ENCODE data around the gene ZNF554. TPM values are rescaled to one million over a fixed set of nuclear protein-coding genes. Genes with fewer than 3 reads are reported as not detected.

ZNF554 gene
- total and polyA plus RNA-seq, 8 donors: 2.1 to 9.0 (median 8.3) TPM

DNA sequence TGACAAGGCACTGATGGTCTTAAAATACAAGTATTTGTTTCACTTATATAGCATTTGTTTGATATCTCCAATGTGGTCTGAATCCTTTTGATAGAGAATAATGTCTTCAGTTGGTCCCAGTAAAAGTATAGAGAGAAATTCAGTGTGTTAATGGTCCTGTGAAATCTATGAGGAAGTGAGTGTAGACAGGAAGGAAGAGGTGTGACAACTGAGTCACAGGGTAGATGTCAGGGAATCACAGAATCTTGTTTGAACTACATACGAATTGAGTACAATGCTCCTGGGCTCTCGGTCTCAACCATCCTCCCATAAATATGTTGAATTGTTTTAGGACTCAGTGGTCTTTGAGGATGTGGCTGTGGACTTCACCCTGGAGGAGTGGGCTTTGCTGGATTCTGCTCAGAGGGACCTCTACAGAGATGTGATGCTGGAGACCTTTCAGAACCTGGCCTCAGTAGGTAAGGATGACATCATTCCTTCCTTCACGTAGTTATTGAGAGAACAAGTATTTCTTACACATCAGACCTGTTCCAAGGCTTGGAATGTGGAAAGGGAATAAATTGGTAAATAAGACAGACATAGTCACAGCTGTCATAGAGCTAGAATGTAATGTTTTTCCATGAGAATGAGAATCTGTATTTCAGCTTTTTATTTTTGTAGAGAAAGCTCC is 30.7 kb downstream of the ZNF554 start:
- Histone ChIP-seq H3K4me1 (peaks cover 0 to 4% of the 10 kb centered on the region in 2 donors), H3K36me3 (peaks cover 2 to 57% of the 10 kb centered on the region in 2 donors), H3K27me3 (no peaks in the 10 kb centered on the region), H3K27ac (no peak overlapping the region), H3K4me3 (no peak overlapping the region), H3K9me3 (peaks cover 6 to 84% of the 10 kb centered on the region in 2 donors)
- TF ChIP-seq CTCF (IDR thresholded peaks at IDR 0.05): no peak
- no peak for DNase-seq
- intact Hi-C loops (cut with DNase I): no loop called here
- ATAC-seq: no peak

DNA sequence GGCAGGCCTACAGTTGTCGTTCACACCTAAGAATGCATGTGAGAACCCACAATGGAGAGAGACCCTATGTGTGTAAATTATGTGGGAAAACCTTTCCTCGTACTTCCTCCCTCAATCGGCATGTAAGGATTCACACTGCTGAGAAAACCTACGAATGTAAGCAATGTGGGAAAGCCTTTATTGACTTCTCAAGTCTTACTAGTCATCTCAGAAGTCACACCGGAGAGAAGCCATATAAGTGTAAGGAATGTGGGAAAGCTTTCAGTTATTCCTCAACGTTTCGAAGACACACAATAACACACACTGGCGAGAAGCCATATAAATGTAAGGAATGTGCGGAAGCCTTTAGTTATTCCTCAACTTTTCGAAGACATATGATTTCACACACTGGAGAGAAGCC is 32.9 kb downstream of the ZNF554 start:
- intact Hi-C loops (cut with DNase I): no loop called here
- DNase-seq (no peak), ATAC-seq (no peak)
- Histone ChIP-seq H3K27me3 (no peaks in the 10 kb centered on the region), H3K9me3 (peaks cover 6 to 93% of the 10 kb centered on the region in 2 donors), H3K4me3 (no peak overlapping the region), H3K4me1 (peaks cover 0 to 4% of the 10 kb centered on the region in 2 donors), H3K36me3 (peaks cover 2 to 59% of the 10 kb centered on the region in 2 donors), H3K27ac (no peak overlapping the region)
- no peak for TF ChIP-seq CTCF (IDR thresholded peaks at IDR 0.05)

GRCh38 chr19:2853015-2853606 is 33.4 kb downstream of the ZNF554 start:
- H3K36me3 ChIP-seq: peaks cover 2 to 59% of the 10 kb centered on the region in 2 donors
- intact Hi-C loops (cut with DNase I): no loop called here
- no peak overlapping the region for H3K27ac ChIP-seq
- H3K4me3 ChIP-seq: no peak overlapping the region
- H3K4me1 ChIP-seq: peaks cover 0 to 4% of the 10 kb centered on the region in 2 donors
- ATAC-seq (no peak), DNase-seq (no peak)
- H3K9me3 ChIP-seq: peaks cover 6 to 93% of the 10 kb centered on the region in 2 donors
- no peaks in the 10 kb centered on the region for H3K27me3 ChIP-seq
- TF ChIP-seq CTCF (IDR thresholded peaks at IDR 0.05): no peak

DNA sequence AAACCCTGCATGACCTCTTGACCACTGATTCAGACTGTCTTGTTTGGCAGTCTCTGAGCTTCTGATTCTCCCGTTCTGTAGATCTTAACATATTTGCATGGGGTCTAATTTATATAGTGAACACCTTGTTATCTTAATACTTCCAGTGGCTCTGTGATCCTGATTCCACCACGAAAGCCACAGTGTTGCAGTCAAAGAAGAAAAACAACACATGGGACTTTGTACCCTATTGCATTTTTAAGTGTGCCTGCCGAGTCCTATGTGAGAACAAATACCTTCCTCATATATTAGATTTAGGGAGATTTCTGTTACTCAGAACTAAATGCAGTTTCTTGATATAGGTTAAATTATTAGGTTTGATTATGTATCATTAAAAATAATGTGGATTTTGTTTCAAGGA is 35.2 kb downstream of the ZNF554 start:
- H3K36me3 ChIP-seq: peaks cover 2 to 59% of the 10 kb centered on the region in 2 donors
- no peak overlapping the region for H3K4me3 ChIP-seq
- H3K27me3 ChIP-seq: no peaks in the 10 kb centered on the region
- no peak overlapping the region for H3K27ac ChIP-seq
- DNase-seq (no peak), ATAC-seq (no peak)
- intact Hi-C loops (cut with DNase I): no loop called here
- H3K4me1 ChIP-seq: peaks cover 0 to 4% of the 10 kb centered on the region in 2 donors
- no peak for TF ChIP-seq CTCF (IDR thresholded peaks at IDR 0.05)
- H3K9me3 ChIP-seq: peaks cover 6 to 96% of the 10 kb centered on the region in 2 donors

DNA sequence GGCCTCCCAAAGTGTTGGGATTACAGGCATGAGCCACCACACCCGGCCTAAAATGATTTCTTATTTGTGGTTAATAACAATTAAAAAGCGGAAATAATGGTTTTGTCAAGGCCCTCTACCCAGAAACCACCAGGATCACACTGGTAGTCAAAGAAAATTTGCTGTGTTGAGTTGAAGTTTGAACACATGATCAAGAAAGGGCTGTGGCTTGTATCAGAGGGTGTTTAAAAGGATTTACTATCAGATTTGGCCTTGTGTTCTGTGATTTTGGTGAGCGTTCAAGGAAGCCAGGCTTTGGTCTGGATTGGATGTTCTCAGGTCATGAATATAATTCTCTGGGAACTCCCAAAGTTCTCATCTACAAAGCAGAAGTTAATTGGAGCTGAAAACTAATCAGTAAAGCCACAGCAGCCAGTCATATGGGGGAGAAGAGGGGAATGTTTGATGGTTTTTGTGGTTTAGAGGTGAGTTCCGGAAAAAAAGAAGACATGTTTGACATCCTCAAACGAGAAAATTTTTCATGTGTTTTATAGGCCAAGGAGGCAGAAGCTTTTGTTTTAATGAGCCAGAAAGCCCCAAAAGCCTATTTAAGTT is 36.9 kb downstream of the ZNF554 start:
- Histone ChIP-seq H3K27ac (no peak overlapping the region), H3K4me3 (no peak overlapping the region), H3K9me3 (peaks cover 6 to 78% of the 10 kb centered on the region in 2 donors), H3K4me1 (no peaks in the 10 kb centered on the region), H3K27me3 (no peaks in the 10 kb centered on the region), H3K36me3 (peaks cover 2 to 42% of the 10 kb centered on the region in 2 donors)
- no peak for DNase-seq
- no peak for ATAC-seq
- intact Hi-C loops (cut with DNase I): no loop called here
- no peak for TF ChIP-seq CTCF (IDR thresholded peaks at IDR 0.05)

Measured in left lung (tissue), 10 donors.